HUES48 (cell line): ENCODE data around the gene SNRNP48.
A peak's percentile ranks its signal among the peaks of the same experiment; 100 is the strongest.

Experiments
- H3K27ac ChIP-seq: one replicate; pipeline ENCODE4 v1.7.0; 2013; ENCODE audit warnings: low read depth, low read length, inconsistent platforms
- H3K27me3 ChIP-seq: 2 replicates; pipeline ENCODE4 v1.6.1; 2013; ENCODE audit warnings: mild to moderate bottlenecking, low read length; ENCODE audit not compliant: control insufficient read depth, insufficient read depth
- H3K36me3 ChIP-seq: 2 replicates; pipeline ENCODE4 v1.6.1; 2013; ENCODE audit warnings: low read length; ENCODE audit not compliant: control insufficient read depth, insufficient read depth
- H3K4me1 ChIP-seq: 2 replicates; pipeline ENCODE4 v1.6.1; 2013; ENCODE audit warnings: mild to moderate bottlenecking, low read length; ENCODE audit not compliant: control insufficient read depth, insufficient read depth
- H3K4me3 ChIP-seq: 2 replicates; pipeline ENCODE4 v1.5.1; 2013; ENCODE audit warnings: mild to moderate bottlenecking, low read depth, low read length
- H3K9ac ChIP-seq: 2 replicates; pipeline ENCODE4 v1.6.1; 2013; ENCODE audit warnings: mild to moderate bottlenecking, low read depth, low read length, moderate library complexity
- H3K9me3 ChIP-seq: 2 replicates; pipeline ENCODE4 v1.6.1; 2013; ENCODE audit warnings: low read length; ENCODE audit not compliant: control insufficient read depth, insufficient read depth

The SNRNP48 gene

GRCh38 chr6:7589949-7590917 lies at the start of gene SNRNP48:
Gene SNRNP48 (plus strand): TSS chr6:7590198. CDS start chr6:7590258, 60 bp downstream.
- H3K36me3 ChIP-seq = peaks cover 26% of the 10 kb centered on the region
- H3K4me1 ChIP-seq = peaks cover 13% of the 10 kb centered on the region
- peak within 1 kb of the TSS; percentile 92 for H3K4me3 ChIP-seq
- peak within 1 kb of the TSS; percentile 54 for H3K27ac ChIP-seq
- H3K9ac ChIP-seq = peak within 1 kb of the TSS; percentile 82
- no peaks in the 10 kb centered on the region for H3K27me3 ChIP-seq
- no peaks in the 10 kb centered on the region for H3K9me3 ChIP-seq

GRCh38 chr6:7540595-7540994 lies 49.4 kb upstream of the SNRNP48 start:
- Histone ChIP-seq H3K27ac (peak overlapping the region; percentile 91), H3K9ac (no peak overlapping the region)

DNA sequence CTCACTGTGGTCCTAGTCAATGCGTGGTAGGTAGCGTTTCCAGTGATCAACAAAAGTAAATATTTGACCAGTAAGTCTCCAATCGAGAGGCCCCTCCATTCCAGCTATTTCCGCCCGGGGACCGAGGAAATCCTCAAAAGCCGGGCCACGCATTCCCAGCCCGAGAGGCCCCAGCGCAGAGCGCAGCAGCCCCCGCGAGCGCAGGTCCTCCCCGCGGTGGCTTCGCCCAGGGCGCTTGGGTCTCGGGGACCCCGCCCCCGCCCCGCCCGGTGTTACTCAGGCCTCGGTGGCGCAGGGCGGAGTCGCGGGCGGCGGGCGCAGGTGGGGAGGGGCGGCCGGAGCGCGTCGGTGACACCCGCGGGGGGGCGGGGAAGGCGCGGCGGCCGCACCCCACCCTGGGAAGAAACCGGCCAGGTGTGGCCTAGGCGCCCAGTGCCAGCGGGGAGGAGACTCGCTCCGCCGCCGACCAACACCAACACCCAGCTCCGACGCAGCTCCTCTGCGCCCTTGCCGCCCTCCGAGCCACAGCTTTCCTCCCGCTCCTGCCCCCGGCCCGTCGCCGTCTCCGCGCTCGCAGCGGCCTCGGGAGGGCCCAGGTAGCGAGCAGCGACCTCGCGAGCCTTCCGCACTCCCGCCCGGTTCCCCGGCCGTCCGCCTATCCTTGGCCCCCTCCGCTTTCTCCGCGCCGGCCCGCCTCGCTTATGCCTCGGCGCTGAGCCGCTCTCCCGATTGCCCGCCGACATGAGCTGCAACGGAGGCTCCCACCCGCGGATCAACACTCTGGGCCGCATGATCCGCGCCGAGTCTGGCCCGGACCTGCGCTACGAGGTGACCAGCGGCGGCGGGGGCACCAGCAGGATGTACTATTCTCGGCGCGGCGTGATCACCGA lies 48.6 kb upstream of the SNRNP48 start, which contains the start of gene DSP:
Gene DSP (plus strand): TSS at position 497 of the 890 bp plus-strand sequence. CDS start 245 bp downstream, at position 742.
- no peaks in the 10 kb centered on the region for H3K36me3 ChIP-seq
- H3K27ac ChIP-seq = peak within 1 kb of the TSS; percentile 91
- H3K9me3 ChIP-seq = no peaks in the 10 kb centered on the region
- H3K4me1 ChIP-seq = peaks cover 35% of the 10 kb centered on the region
- H3K9ac ChIP-seq = peak within 1 kb of the TSS; percentile 59
- H3K4me3 ChIP-seq = peak within 1 kb of the TSS; percentile 83
- H3K27me3 ChIP-seq = peaks cover 55% of the 10 kb centered on the region

More at GRCh38 chr6:7540595-7540994, 49.4 kb upstream of the SNRNP48 start:
- peaks cover 52% of the 10 kb centered on the region for H3K27me3 ChIP-seq
- H3K9me3 ChIP-seq = no peaks in the 10 kb centered on the region
- H3K36me3 ChIP-seq = no peaks in the 10 kb centered on the region
- H3K4me3 ChIP-seq = peak overlapping the region; percentile 83
- peaks cover 27% of the 10 kb centered on the region for H3K4me1 ChIP-seq

- peak overlapping the region; percentile 83 for H3K4me3 ChIP-seq
- peaks cover 55% of the 10 kb centered on the region for H3K27me3 ChIP-seq
- peak overlapping the region; percentile 91 for H3K27ac ChIP-seq
- H3K9me3 ChIP-seq = no peaks in the 10 kb centered on the region
- H3K36me3 ChIP-seq = no peaks in the 10 kb centered on the region
- H3K4me1 ChIP-seq = peaks cover 40% of the 10 kb centered on the region
- H3K9ac ChIP-seq = peak overlapping the region; percentile 59
Observed at GRCh38 chr6:7542065-7542873, 47.7 kb upstream of the SNRNP48 start.

- Histone ChIP-seq H3K27ac (peak overlapping the region; percentile 91), H3K27me3 (peaks cover 53% of the 10 kb centered on the region), H3K36me3 (no peaks in the 10 kb centered on the region), H3K9ac (no peak overlapping the region), H3K4me1 (peaks cover 40% of the 10 kb centered on the region), H3K4me3 (peak overlapping the region; percentile 83), H3K9me3 (no peaks in the 10 kb centered on the region)
Observed at GRCh38 chr6:7542874-7543624, 46.9 kb upstream of the SNRNP48 start.

DNA sequence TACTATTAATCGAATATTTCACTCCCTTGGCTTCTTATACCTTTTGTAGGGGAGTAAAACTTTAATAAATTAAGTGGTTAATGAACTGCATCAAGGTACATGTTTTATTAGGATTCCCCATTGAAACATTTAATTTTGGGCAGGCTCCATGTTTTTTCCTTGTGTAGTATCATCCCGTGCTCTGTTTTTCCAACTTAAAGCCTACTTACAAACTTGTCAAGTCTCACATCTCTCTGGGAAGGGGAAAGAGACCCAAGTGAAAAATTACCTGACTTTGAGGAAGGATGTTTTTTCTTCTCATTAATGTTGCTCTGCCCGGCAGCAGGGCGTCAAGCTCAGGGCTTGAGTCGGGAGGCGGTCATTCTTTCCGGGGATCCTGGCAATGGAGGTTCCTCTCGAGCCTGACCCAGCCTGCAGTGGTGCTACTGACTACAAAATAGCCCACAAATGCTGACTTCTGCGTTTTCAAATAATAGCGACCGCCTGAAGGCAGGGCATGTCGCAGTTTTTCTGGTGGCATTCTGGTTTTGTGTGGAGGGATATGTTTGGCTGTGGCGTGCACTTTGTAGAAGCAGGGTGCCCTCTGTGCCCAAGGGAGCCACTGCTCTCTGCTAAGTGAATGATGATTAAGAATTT lies 46.1 kb upstream of the SNRNP48 start:
- Histone ChIP-seq H3K36me3 (no peaks in the 10 kb centered on the region), H3K9me3 (no peaks in the 10 kb centered on the region), H3K27me3 (peaks cover 44% of the 10 kb centered on the region), H3K4me1 (peaks cover 49% of the 10 kb centered on the region), H3K4me3 (peak overlapping the region; percentile 83), H3K9ac (no peak overlapping the region), H3K27ac (no peak overlapping the region)

DNA sequence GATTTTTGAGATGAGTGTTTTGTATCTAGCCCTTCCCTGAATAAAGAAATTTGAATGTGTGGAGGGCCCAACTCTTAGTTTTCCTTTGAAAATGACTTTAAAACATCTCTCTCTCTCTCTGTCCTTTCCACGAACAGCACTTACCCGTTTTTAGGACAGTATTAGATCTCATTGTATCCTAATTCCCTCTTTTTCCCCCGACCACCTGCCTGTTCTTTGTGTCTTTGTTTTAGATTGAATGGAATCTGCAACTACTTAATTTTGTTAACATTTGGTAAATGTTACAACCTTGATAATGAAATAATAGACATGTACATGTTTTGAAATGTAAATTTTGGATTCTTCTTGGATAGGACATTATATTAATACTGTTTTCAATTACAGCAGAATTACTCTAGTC lies 45.4 kb upstream of the SNRNP48 start:
- Histone ChIP-seq H3K9ac (no peak overlapping the region), H3K27ac (no peak overlapping the region), H3K4me3 (peak overlapping the region; percentile 83), H3K36me3 (no peaks in the 10 kb centered on the region), H3K4me1 (peaks cover 50% of the 10 kb centered on the region), H3K27me3 (peaks cover 38% of the 10 kb centered on the region), H3K9me3 (no peaks in the 10 kb centered on the region)

GRCh38 chr6:7545316-7546019 lies 44.5 kb upstream of the SNRNP48 start:
- Histone ChIP-seq H3K4me3 (no peak overlapping the region), H3K9ac (no peak overlapping the region), H3K36me3 (no peaks in the 10 kb centered on the region), H3K4me1 (peaks cover 52% of the 10 kb centered on the region), H3K27me3 (peaks cover 29% of the 10 kb centered on the region), H3K27ac (peak overlapping the region; percentile 59), H3K9me3 (no peaks in the 10 kb centered on the region)

DNA sequence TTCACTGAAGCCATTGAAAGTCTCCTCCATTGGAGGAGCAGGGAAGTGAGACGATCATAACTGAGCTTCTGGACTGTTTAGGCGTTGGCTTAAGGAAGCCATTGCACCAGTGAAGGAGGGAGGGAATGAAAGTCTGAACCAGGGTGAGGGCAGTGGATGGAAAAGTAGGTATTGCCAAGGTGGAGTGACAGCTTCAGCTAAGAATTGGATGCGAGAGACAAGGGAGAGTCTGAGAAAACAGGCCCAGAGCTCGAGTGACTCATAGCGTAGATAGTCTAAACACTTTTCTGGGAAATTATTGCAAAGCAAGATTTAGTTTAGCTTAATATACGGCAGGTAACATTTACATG lies 44.0 kb upstream of the SNRNP48 start:
- Histone ChIP-seq H3K27ac (no peak overlapping the region), H3K4me1 (peaks cover 51% of the 10 kb centered on the region), H3K9ac (no peak overlapping the region), H3K27me3 (peaks cover 24% of the 10 kb centered on the region), H3K36me3 (no peaks in the 10 kb centered on the region), H3K9me3 (no peaks in the 10 kb centered on the region), H3K4me3 (no peak overlapping the region)
